ENCODE measurements around the gene CALML5. TPM values are rescaled to one million over a fixed set of nuclear protein-coding genes. Genes with fewer than 3 reads are reported as not detected.

The CALML5 gene
- total and polyA plus RNA-seq, 5 donors from 2014 or later, result not detected

- no peak for DNase-seq
- Histone ChIP-seq H3K9me3 (ENCODE audit: control insufficient read depth in 2 of 2, low read length in 2 of 2) (no peaks in the 10 kb centered on the region), H3K27ac (ENCODE audit: insufficient read depth, low read length, poor library complexity, severe bottlenecking) (no peak overlapping the region), H3K27me3 (ENCODE audit: control insufficient read depth, insufficient read depth, low read length) (no peaks in the 10 kb centered on the region), H3K4me1 (ENCODE audit: control insufficient read depth, insufficient read depth, low read length, poor library complexity, severe bottlenecking) (no peaks in the 10 kb centered on the region), H3K36me3 (ENCODE audit: control insufficient read depth, insufficient read depth, low read length) (no peaks in the 10 kb centered on the region), H3K4me3 (ENCODE audit: low read depth, low read length) (no peak overlapping the region)
- Mint-ChIP-seq H3K4me3 (no peak overlapping the region), H3K36me3 (no peaks in the 10 kb centered on the region), H3K27ac (no peak overlapping the region), H3K4me1 (no peaks in the 10 kb centered on the region), H3K27me3 (no peaks in the 10 kb centered on the region), H3K9me3 (peaks cover 0 to 2% (median 0%) of the 10 kb centered on the region in 7 donors)
- no peak for ATAC-seq (ENCODE audit: low read depth in 2 of 2)
Measured at GRCh38 chr10:5468262-5469106, 30.9 kb downstream of the CALML5 start.

- H3K4me3 Mint-ChIP-seq, result no peak overlapping the region
Measured at GRCh38 chr10:5467634-5468255, 31.6 kb downstream of the CALML5 start.

GRCh38 chr10:5467207-5467535 lies 32.2 kb downstream of the CALML5 start:
- Histone ChIP-seq H3K36me3 (ENCODE audit: control insufficient read depth, insufficient read depth, low read length) (no peaks in the 10 kb centered on the region), H3K4me1 (ENCODE audit: control insufficient read depth, insufficient read depth, low read length, poor library complexity, severe bottlenecking) (no peaks in the 10 kb centered on the region), H3K4me3 (ENCODE audit: low read depth, low read length) (no peak overlapping the region), H3K27me3 (ENCODE audit: control insufficient read depth, insufficient read depth, low read length) (no peaks in the 10 kb centered on the region), H3K27ac (ENCODE audit: insufficient read depth, low read length, poor library complexity, severe bottlenecking) (no peak overlapping the region), H3K9me3 (ENCODE audit: control insufficient read depth in 2 of 2, low read length in 2 of 2) (no peaks in the 10 kb centered on the region)
- DNase-seq (no peak), ATAC-seq (ENCODE audit: low read depth in 2 of 2) (no peak)
- Mint-ChIP-seq H3K4me3 (no peak overlapping the region), H3K36me3 (no peaks in the 10 kb centered on the region), H3K27me3 (no peaks in the 10 kb centered on the region), H3K4me1 (no peaks in the 10 kb centered on the region), H3K27ac (no peak overlapping the region), H3K9me3 (peaks cover 0 to 2% (median 0%) of the 10 kb centered on the region in 7 donors)

More at GRCh38 chr10:5467634-5468255, 31.6 kb downstream of the CALML5 start:
- H3K4me1 ChIP-seq (ENCODE audit: control insufficient read depth, insufficient read depth, low read length, poor library complexity, severe bottlenecking), result no peaks in the 10 kb centered on the region
- no peak for ATAC-seq (ENCODE audit: low read depth in 2 of 2)
- H3K9me3 ChIP-seq (ENCODE audit: control insufficient read depth in 2 of 2, low read length in 2 of 2), result no peaks in the 10 kb centered on the region
- no peaks in the 10 kb centered on the region for H3K27me3 ChIP-seq (ENCODE audit: control insufficient read depth, insufficient read depth, low read length)
- no peaks in the 10 kb centered on the region for H3K27me3 Mint-ChIP-seq
- no peak for DNase-seq
- no peak overlapping the region for H3K27ac Mint-ChIP-seq
- no peaks in the 10 kb centered on the region for H3K4me1 Mint-ChIP-seq
- H3K27ac ChIP-seq (ENCODE audit: insufficient read depth, low read length, poor library complexity, severe bottlenecking), result no peak overlapping the region
- peaks cover 0 to 2% (median 0%) of the 10 kb centered on the region in 7 donors for H3K9me3 Mint-ChIP-seq
- no peaks in the 10 kb centered on the region for H3K36me3 Mint-ChIP-seq
- H3K36me3 ChIP-seq (ENCODE audit: control insufficient read depth, insufficient read depth, low read length), result no peaks in the 10 kb centered on the region
- H3K4me3 ChIP-seq (ENCODE audit: low read depth, low read length), result no peak overlapping the region

GRCh38 chr10:5466451-5467206 lies 32.7 kb downstream of the CALML5 start:
- ATAC-seq (ENCODE audit: low read depth in 2 of 2), result no peak
- Mint-ChIP-seq H3K9me3 (peaks cover 0 to 2% (median 0%) of the 10 kb centered on the region in 7 donors), H3K27ac (no peak overlapping the region), H3K36me3 (no peaks in the 10 kb centered on the region), H3K4me1 (no peaks in the 10 kb centered on the region), H3K4me3 (peak overlapping the region in 1 of 4 donors; percentile 40), H3K27me3 (no peaks in the 10 kb centered on the region)
- no peak for DNase-seq
- Histone ChIP-seq H3K4me1 (ENCODE audit: control insufficient read depth, insufficient read depth, low read length, poor library complexity, severe bottlenecking) (no peaks in the 10 kb centered on the region), H3K36me3 (ENCODE audit: control insufficient read depth, insufficient read depth, low read length) (no peaks in the 10 kb centered on the region), H3K4me3 (ENCODE audit: low read depth, low read length) (no peak overlapping the region), H3K27me3 (ENCODE audit: control insufficient read depth, insufficient read depth, low read length) (no peaks in the 10 kb centered on the region), H3K27ac (ENCODE audit: insufficient read depth, low read length, poor library complexity, severe bottlenecking) (no peak overlapping the region), H3K9me3 (ENCODE audit: control insufficient read depth in 2 of 2, low read length in 2 of 2) (no peaks in the 10 kb centered on the region)

GRCh38 chr10:5465976-5466450 lies 33.4 kb downstream of the CALML5 start:
- Mint-ChIP-seq H3K4me3 (no peak overlapping the region), H3K36me3 (no peaks in the 10 kb centered on the region), H3K9me3 (peaks cover 0 to 2% (median 0%) of the 10 kb centered on the region in 7 donors), H3K27me3 (no peaks in the 10 kb centered on the region), H3K4me1 (no peaks in the 10 kb centered on the region), H3K27ac (no peak overlapping the region)
- DNase-seq (no peak), ATAC-seq (ENCODE audit: low read depth in 2 of 2) (no peak)
- Histone ChIP-seq H3K27me3 (ENCODE audit: control insufficient read depth, insufficient read depth, low read length) (no peaks in the 10 kb centered on the region), H3K27ac (ENCODE audit: insufficient read depth, low read length, poor library complexity, severe bottlenecking) (no peak overlapping the region), H3K9me3 (ENCODE audit: control insufficient read depth in 2 of 2, low read length in 2 of 2) (no peaks in the 10 kb centered on the region), H3K36me3 (ENCODE audit: control insufficient read depth, insufficient read depth, low read length) (no peaks in the 10 kb centered on the region), H3K4me3 (ENCODE audit: low read depth, low read length) (no peak overlapping the region), H3K4me1 (ENCODE audit: control insufficient read depth, insufficient read depth, low read length, poor library complexity, severe bottlenecking) (no peaks in the 10 kb centered on the region)

- ATAC-seq (ENCODE audit: low read depth in 2 of 2) (no peak), DNase-seq (no peak)
- Histone ChIP-seq H3K9me3 (ENCODE audit: control insufficient read depth in 2 of 2, low read length in 2 of 2) (no peaks in the 10 kb centered on the region), H3K4me3 (ENCODE audit: low read depth, low read length) (no peak overlapping the region), H3K27me3 (ENCODE audit: control insufficient read depth, insufficient read depth, low read length) (no peaks in the 10 kb centered on the region), H3K36me3 (ENCODE audit: control insufficient read depth, insufficient read depth, low read length) (no peaks in the 10 kb centered on the region), H3K4me1 (ENCODE audit: control insufficient read depth, insufficient read depth, low read length, poor library complexity, severe bottlenecking) (no peaks in the 10 kb centered on the region), H3K27ac (ENCODE audit: insufficient read depth, low read length, poor library complexity, severe bottlenecking) (no peak overlapping the region)
- Mint-ChIP-seq H3K9me3 (peaks cover 0 to 2% (median 0%) of the 10 kb centered on the region in 7 donors), H3K27me3 (no peaks in the 10 kb centered on the region), H3K36me3 (no peaks in the 10 kb centered on the region), H3K4me3 (no peak overlapping the region), H3K27ac (no peak overlapping the region), H3K4me1 (peaks cover 0 to 4% (median 0%) of the 10 kb centered on the region in 4 donors)
Measured at GRCh38 chr10:5464546-5464945, 34.8 kb downstream of the CALML5 start.

GRCh38 chr10:5462841-5463293 lies 36.5 kb downstream of the CALML5 start:
- H3K27ac Mint-ChIP-seq, result no peak overlapping the region
- Histone ChIP-seq H3K36me3 (ENCODE audit: control insufficient read depth, insufficient read depth, low read length) (no peaks in the 10 kb centered on the region), H3K27me3 (ENCODE audit: control insufficient read depth, insufficient read depth, low read length) (no peaks in the 10 kb centered on the region), H3K4me1 (ENCODE audit: control insufficient read depth, insufficient read depth, low read length, poor library complexity, severe bottlenecking) (no peaks in the 10 kb centered on the region), H3K9me3 (ENCODE audit: control insufficient read depth in 2 of 2, low read length in 2 of 2) (no peaks in the 10 kb centered on the region), H3K4me3 (ENCODE audit: low read depth, low read length) (no peak overlapping the region), H3K27ac (ENCODE audit: insufficient read depth, low read length, poor library complexity, severe bottlenecking) (no peak overlapping the region)
- H3K4me1 Mint-ChIP-seq, result peaks cover 0 to 5% (median 3%) of the 10 kb centered on the region in 4 donors
- no peak overlapping the region for H3K4me3 Mint-ChIP-seq
- peaks cover 2% of the 10 kb centered on the region for H3K36me3 Mint-ChIP-seq
- ATAC-seq (ENCODE audit: low read depth in 2 of 2) (no peak), DNase-seq (no peak)
- H3K9me3 Mint-ChIP-seq, result peaks cover 0 to 2% (median 0%) of the 10 kb centered on the region in 7 donors
- H3K27me3 Mint-ChIP-seq, result no peaks in the 10 kb centered on the region
